Measurements from ENCODE around the gene TESK1.
"Not testable (repeated sequence)": the region's sequence is repeated elsewhere in the genome, so short reads cannot be mapped to it uniquely, and the experiment has no call there.

TESK1 gene

DNA sequence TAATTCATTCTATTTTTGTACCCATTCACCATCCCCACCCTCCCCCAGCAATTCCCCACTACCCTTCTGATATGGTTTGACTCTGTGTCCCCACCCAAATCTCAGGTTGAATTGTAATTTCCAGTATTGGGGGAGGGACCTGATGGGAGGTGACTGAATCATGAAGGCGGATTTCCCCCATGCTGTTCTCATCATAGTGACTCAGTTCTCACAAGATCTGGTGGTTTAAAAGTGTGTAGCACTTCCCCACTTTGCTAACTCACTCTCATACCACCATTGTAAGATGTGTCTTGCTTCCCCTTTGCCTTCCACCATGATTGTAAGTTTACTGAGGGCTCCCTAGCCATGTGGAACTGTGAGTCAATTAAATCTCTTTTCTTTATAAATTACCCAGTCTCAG is 25.9 kb upstream of the TESK1 start:
- Histone ChIP-seq H3K9me2 (replicated peaks; ENCODE audit: insufficient read depth, low read length) (no peaks in the 10 kb centered on the region), H3K4me2 (ENCODE audit: low read depth, low read length, poor library complexity, severe bottlenecking) (no peak overlapping the region), H3K9me3 (ENCODE audit: insufficient read depth, low read length) (no peaks in the 10 kb centered on the region), H3K4me3 (ENCODE audit: insufficient read depth, low read length, poor library complexity, severe bottlenecking) (no peak overlapping the region), H2AFZ (ENCODE audit: low read depth, low read length, severe bottlenecking) (no peak overlapping the region), H4K20me1 (ENCODE audit: low read depth, low read length) (no peaks in the 10 kb centered on the region), H3F3A (ENCODE audit: insufficient read depth) (no peaks in the 10 kb centered on the region), H3K27ac (ENCODE audit: low read depth, low read length) (no peak overlapping the region), H3K27me3 (ENCODE audit: low read length) (no peaks in the 10 kb centered on the region), H3K36me3 (ENCODE audit: low read length) (no peaks in the 10 kb centered on the region), H3K79me2 (ENCODE audit: insufficient read depth, low read length) (no peaks in the 10 kb centered on the region), H3K9ac (ENCODE audit: low read length) (no peak overlapping the region)
- no peak for TF ChIP-seq EZH2phosphoT487 (conservative IDR thresholded peaks at IDR 0.05; ENCODE audit: low read length)
- TF ChIP-seq, protein P1, sequence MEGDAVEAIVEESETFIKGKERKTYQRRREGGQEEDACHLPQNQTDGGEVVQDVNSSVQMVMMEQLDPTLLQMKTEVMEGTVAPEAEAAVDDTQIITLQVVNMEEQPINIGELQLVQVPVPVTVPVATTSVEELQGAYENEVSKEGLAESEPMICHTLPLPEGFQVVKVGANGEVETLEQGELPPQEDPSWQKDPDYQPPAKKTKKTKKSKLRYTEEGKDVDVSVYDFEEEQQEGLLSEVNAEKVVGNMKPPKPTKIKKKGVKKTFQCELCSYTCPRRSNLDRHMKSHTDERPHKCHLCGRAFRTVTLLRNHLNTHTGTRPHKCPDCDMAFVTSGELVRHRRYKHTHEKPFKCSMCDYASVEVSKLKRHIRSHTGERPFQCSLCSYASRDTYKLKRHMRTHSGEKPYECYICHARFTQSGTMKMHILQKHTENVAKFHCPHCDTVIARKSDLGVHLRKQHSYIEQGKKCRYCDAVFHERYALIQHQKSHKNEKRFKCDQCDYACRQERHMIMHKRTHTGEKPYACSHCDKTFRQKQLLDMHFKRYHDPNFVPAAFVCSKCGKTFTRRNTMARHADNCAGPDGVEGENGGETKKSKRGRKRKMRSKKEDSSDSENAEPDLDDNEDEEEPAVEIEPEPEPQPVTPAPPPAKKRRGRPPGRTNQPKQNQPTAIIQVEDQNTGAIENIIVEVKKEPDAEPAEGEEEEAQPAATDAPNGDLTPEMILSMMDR (IDR thresholded peaks at IDR 0.05; ENCODE audit: insufficient read depth, low read length, poor library complexity, severe bottlenecking), result no peak

DNA sequence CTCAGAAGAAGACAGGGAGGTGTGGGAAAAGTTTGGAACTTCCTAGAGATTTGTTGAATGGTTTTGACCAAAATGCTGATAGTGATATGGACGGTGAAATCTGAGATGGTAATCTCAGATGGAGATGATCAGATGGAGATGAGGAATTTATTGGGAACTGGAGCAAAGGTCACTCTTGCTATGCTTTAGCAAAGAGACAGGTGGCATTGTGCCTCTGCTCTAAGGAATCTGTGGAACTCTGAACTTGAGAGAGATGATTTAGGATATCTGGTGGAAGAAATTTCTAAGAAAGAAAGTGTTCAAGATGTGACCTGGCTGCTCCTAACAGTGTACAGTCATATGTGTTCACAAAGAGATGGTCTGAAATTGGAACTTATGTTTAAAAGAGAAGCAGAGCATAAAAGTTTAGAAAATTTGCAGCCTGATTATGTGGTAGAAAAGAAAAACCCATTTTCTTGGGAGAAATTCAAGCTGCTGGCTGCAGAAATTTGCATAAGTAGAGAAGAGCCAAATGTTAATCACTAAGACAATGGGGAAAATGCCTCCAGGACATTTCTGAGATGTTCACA is 25.3 kb upstream of the TESK1 start:
- H2AFZ ChIP-seq (ENCODE audit: low read depth, low read length, severe bottlenecking); H3K27me3 ChIP-seq (ENCODE audit: low read length); H3K9ac ChIP-seq (ENCODE audit: low read length); H3K9me2 ChIP-seq (replicated peaks; ENCODE audit: insufficient read depth, low read length); H3K36me3 ChIP-seq (ENCODE audit: low read length); H3K79me2 ChIP-seq (ENCODE audit: insufficient read depth, low read length); H3K27ac ChIP-seq (ENCODE audit: low read depth, low read length); H3K4me2 ChIP-seq (ENCODE audit: low read depth, low read length, poor library complexity, severe bottlenecking); H4K20me1 ChIP-seq (ENCODE audit: low read depth, low read length); H3K4me3 ChIP-seq (ENCODE audit: insufficient read depth, low read length, poor library complexity, severe bottlenecking); H3K9me3 ChIP-seq (ENCODE audit: insufficient read depth, low read length); H3F3A ChIP-seq (ENCODE audit: insufficient read depth): not testable (repeated sequence)

DNA sequence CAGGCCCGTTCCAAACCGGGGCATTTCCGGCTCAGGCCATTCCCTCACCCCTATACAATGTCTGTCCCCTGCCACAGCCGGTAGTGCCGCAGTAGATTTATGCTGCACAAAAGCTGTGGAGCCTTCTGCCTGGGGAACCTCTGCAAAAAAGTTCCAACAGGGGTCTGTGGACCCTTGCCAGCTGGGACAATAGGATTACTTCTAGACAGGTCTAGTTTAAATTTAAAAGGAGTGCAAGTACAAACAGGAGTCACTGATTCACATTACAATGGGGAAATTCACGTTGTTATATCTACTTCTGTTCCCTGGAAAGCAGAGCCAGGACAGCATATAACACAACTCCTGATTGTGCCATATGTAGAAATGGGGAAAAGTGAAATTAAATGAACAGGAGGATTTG is 21.5 kb upstream of the TESK1 start:
- not testable (repeated sequence) for H3K9me2 ChIP-seq (replicated peaks; ENCODE audit: insufficient read depth, low read length); H3K4me2 ChIP-seq (ENCODE audit: low read depth, low read length, poor library complexity, severe bottlenecking); H2AFZ ChIP-seq (ENCODE audit: low read depth, low read length, severe bottlenecking); H3K27ac ChIP-seq (ENCODE audit: low read depth, low read length); H3K9me3 ChIP-seq (ENCODE audit: insufficient read depth, low read length); H3K79me2 ChIP-seq (ENCODE audit: insufficient read depth, low read length); H3K9ac ChIP-seq (ENCODE audit: low read length); H3K27me3 ChIP-seq (ENCODE audit: low read length); H4K20me1 ChIP-seq (ENCODE audit: low read depth, low read length); H3F3A ChIP-seq (ENCODE audit: insufficient read depth); H3K36me3 ChIP-seq (ENCODE audit: low read length); H3K4me3 ChIP-seq (ENCODE audit: insufficient read depth, low read length, poor library complexity, severe bottlenecking)

DNA sequence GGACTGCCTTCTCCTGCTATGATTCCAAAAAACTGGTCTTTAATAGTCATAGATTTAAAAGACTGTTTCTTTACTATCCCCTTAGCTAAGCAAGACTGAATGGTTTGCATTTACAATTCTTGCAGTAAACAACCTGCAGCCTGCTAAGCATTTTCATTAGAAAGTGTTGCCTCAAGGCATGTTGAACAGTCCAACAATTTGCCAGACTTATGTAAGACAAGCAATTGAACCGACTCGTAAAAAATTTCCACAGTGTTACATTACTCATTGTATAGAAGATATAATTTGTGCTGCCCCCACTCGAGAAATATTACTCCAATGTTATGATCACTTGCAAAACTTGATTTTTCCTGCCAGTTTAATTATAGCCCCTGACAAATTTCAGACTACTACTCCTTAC is 20.4 kb upstream of the TESK1 start:
- not testable (repeated sequence) for H3K9ac ChIP-seq (ENCODE audit: low read length); H3K4me3 ChIP-seq (ENCODE audit: insufficient read depth, low read length, poor library complexity, severe bottlenecking); H3K36me3 ChIP-seq (ENCODE audit: low read length); H3K27ac ChIP-seq (ENCODE audit: low read depth, low read length); H2AFZ ChIP-seq (ENCODE audit: low read depth, low read length, severe bottlenecking); H3F3A ChIP-seq (ENCODE audit: insufficient read depth); H3K9me2 ChIP-seq (replicated peaks; ENCODE audit: insufficient read depth, low read length); H3K4me2 ChIP-seq (ENCODE audit: low read depth, low read length, poor library complexity, severe bottlenecking); H4K20me1 ChIP-seq (ENCODE audit: low read depth, low read length); H3K79me2 ChIP-seq (ENCODE audit: insufficient read depth, low read length); H3K27me3 ChIP-seq (ENCODE audit: low read length); H3K9me3 ChIP-seq (ENCODE audit: insufficient read depth, low read length)

DNA sequence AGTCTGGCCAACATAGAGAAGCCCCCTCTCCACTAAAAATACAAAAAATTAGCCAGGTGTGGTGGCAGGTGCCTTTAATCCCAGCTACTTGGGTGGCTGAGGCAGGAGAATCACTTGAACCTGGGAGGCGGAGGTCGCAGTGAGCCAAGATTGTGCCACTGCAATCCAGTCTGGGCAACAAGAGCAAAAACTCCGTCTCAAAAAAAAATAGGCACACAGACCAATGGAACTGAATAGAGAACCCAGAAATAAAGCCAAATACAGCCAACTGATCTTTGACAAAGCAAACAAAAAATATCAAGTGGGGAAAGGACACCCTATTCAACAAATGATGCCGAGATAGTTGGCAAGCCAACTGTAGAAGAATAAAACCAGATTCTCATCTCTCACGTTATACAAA is 16.6 kb upstream of the TESK1 start:
- not testable (repeated sequence) for H3K4me2 ChIP-seq (ENCODE audit: low read depth, low read length, poor library complexity, severe bottlenecking); H3K36me3 ChIP-seq (ENCODE audit: low read length); H3K27ac ChIP-seq (ENCODE audit: low read depth, low read length); H3K9me3 ChIP-seq (ENCODE audit: insufficient read depth, low read length); H2AFZ ChIP-seq (ENCODE audit: low read depth, low read length, severe bottlenecking); H3K27me3 ChIP-seq (ENCODE audit: low read length); H3K79me2 ChIP-seq (ENCODE audit: insufficient read depth, low read length); H3K9ac ChIP-seq (ENCODE audit: low read length); H4K20me1 ChIP-seq (ENCODE audit: low read depth, low read length); H3K9me2 ChIP-seq (replicated peaks; ENCODE audit: insufficient read depth, low read length); H3F3A ChIP-seq (ENCODE audit: insufficient read depth); H3K4me3 ChIP-seq (ENCODE audit: insufficient read depth, low read length, poor library complexity, severe bottlenecking)
